ENCODE results near the gene IL17RC. TPM values are rescaled to one million over a fixed set of nuclear protein-coding genes. Genes with fewer than 3 reads are reported as not detected.

Gene IL17RC
- total RNA-seq, 4 donors from 2014 or later = 14.8 to 67.3 (median 47.2) TPM

- Histone ChIP-seq H3K9me3 (no peaks in the 10 kb centered on the region), H3K4me1 (peaks cover 3 to 11% of the 10 kb centered on the region in 2 donors), H3K27me3 (no peaks in the 10 kb centered on the region), H3K4me3 (no peak overlapping the region), H3K27ac (no peak overlapping the region), H3K36me3 (peaks cover 0 to 4% of the 10 kb centered on the region in 2 donors)
- intact Hi-C loops (cut with DNase I; ENCODE audit: low total_unique reads) = no loop called here
- DNase-seq = no peak
- ATAC-seq = no peak
- in situ Hi-C loops (cut with MboI; ENCODE audit: low sequenced_read_pairs in 4 of 4) = no loop called here
- TF ChIP-seq POLR2A (IDR thresholded peaks at IDR 0.05) (no peak), CTCF (IDR thresholded peaks at IDR 0.05 in 4 of 5, conservative IDR thresholded peaks at IDR 0.05 in 1 of 5) (no peak)
These were observed 29.4 kb upstream of the IL17RC start for GRCh38 chr3:9887480-9887879.

- DNase-seq = no peak
- in situ Hi-C loops (cut with MboI; ENCODE audit: low sequenced_read_pairs in 4 of 4) (no loop called here), intact Hi-C loops (cut with DNase I; ENCODE audit: low total_unique reads) (no loop called here)
- Histone ChIP-seq H3K4me3 (no peak overlapping the region), H3K27ac (no peak overlapping the region), H3K9me3 (no peaks in the 10 kb centered on the region), H3K4me1 (peaks cover 5 to 11% of the 10 kb centered on the region in 2 donors), H3K36me3 (peaks cover 0 to 14% of the 10 kb centered on the region in 2 donors), H3K27me3 (no peaks in the 10 kb centered on the region)
- TF ChIP-seq POLR2A (IDR thresholded peaks at IDR 0.05) (no peak), CTCF (IDR thresholded peaks at IDR 0.05 in 4 of 5, conservative IDR thresholded peaks at IDR 0.05 in 1 of 5) (no peak)
- no peak for ATAC-seq
These were observed 28.4 kb upstream of the IL17RC start for GRCh38 chr3:9888540-9888939.

- Histone ChIP-seq H3K4me3 (no peak overlapping the region), H3K36me3 (peaks cover 0 to 16% of the 10 kb centered on the region in 2 donors), H3K4me1 (peaks cover 7 to 11% of the 10 kb centered on the region in 2 donors), H3K9me3 (no peaks in the 10 kb centered on the region), H3K27me3 (no peaks in the 10 kb centered on the region), H3K27ac (peak overlapping the region in 1 of 4 donors; percentile 96)
- DNase-seq (no peak), ATAC-seq (no peak)
- TF ChIP-seq CTCF (IDR thresholded peaks at IDR 0.05 in 4 of 5, conservative IDR thresholded peaks at IDR 0.05 in 1 of 5) (no peak), POLR2A (IDR thresholded peaks at IDR 0.05) (no peak)
- in situ Hi-C loops (cut with MboI; ENCODE audit: low sequenced_read_pairs in 4 of 4) (no loop called here), intact Hi-C loops (cut with DNase I; ENCODE audit: low total_unique reads) (no loop called here)
These were observed 27.5 kb upstream of the IL17RC start for GRCh38 chr3:9889405-9889804.

GRCh38 chr3:9890249-9891071 is 26.4 kb upstream of the IL17RC start, which contains the start of gene JAGN1:
Gene JAGN1 (plus strand): TSS chr3:9890610. CDS start chr3:9890723, 113 bp downstream.
- Histone ChIP-seq H3K27me3 (no peaks in the 10 kb centered on the region), H3K9me3 (no peaks in the 10 kb centered on the region), H3K4me1 (peaks cover 7 to 11% of the 10 kb centered on the region in 2 donors), H3K36me3 (peaks cover 0 to 20% of the 10 kb centered on the region in 2 donors), H3K4me3 (peak within 1 kb of the TSS; percentile 65 to 100 (median 88)), H3K27ac (peak within 1 kb of the TSS; percentile 93 to 100 (median 96))
- in situ Hi-C loops (cut with MboI; ENCODE audit: low sequenced_read_pairs in 4 of 4) = no loop called here
- peak; percentile 97 to 98 for ATAC-seq
- intact Hi-C loops (cut with DNase I; ENCODE audit: low total_unique reads) = loop anchor here (1.0 to 2.0 kb wide), 4 partner anchors 24 to 431 kb away; partner anchors contain the start of genes CRELD1, RPUSD3 and SEC13
- TF ChIP-seq POLR2A (IDR thresholded peaks at IDR 0.05) = peak; percentile 91 to 93
- TF ChIP-seq CTCF (IDR thresholded peaks at IDR 0.05 in 4 of 5, conservative IDR thresholded peaks at IDR 0.05 in 1 of 5) = no peak
- DNase-seq = peak; percentile 83 to 86
